PFSK-1 (cell line): Measurements from ENCODE around the gene CLBA1.

ENCODE experiments used
- FOXP2 ChIP-seq: optimal IDR thresholded peaks from 2 replicates; pipeline ENCODE3; 2011; ENCODE audit warnings: borderline replicate concordance, control low read depth, inconsistent platforms; ENCODE audit not compliant: insufficient read depth; ENCODE audit errors: extremely low read length, extremely low read depth
- POLR2AphosphoS5 ChIP-seq: IDR thresholded peaks from 2 replicates; pipeline ENCODE4 v1.6.1; 2012; ENCODE audit warnings: low read depth, mild to moderate bottlenecking, control low read depth, low read length, moderate library complexity
- SIN3A ChIP-seq: IDR thresholded peaks from 2 replicates; pipeline ENCODE4 v1.6.1; 2012; ENCODE audit warnings: mild to moderate bottlenecking, low read length, moderate library complexity, borderline replicate concordance; ENCODE audit not compliant: insufficient read depth
- TAF1 ChIP-seq: IDR thresholded peaks from 2 replicates; pipeline ENCODE4 v1.6.1; 2012; ENCODE audit warnings: low read length, control low read depth, borderline replicate concordance; ENCODE audit not compliant: insufficient read depth
- TF ChIP-seq, protein P1 (sequence below), 2 experiments: IDR thresholded peaks; 2 replicates each; pipeline versions ENCODE4 v1.6.1 to v1.8.0; 2011 to 2012; ENCODE audit warnings: low read depth in 2 of 2, low read length in 2 of 2, control low read depth in 1 of 2, inconsistent platforms in 1 of 2, mild to moderate bottlenecking in 1 of 2, moderate library complexity in 1 of 2; ENCODE audit not compliant: insufficient read depth in 1 of 2

The CLBA1 gene

DNA sequence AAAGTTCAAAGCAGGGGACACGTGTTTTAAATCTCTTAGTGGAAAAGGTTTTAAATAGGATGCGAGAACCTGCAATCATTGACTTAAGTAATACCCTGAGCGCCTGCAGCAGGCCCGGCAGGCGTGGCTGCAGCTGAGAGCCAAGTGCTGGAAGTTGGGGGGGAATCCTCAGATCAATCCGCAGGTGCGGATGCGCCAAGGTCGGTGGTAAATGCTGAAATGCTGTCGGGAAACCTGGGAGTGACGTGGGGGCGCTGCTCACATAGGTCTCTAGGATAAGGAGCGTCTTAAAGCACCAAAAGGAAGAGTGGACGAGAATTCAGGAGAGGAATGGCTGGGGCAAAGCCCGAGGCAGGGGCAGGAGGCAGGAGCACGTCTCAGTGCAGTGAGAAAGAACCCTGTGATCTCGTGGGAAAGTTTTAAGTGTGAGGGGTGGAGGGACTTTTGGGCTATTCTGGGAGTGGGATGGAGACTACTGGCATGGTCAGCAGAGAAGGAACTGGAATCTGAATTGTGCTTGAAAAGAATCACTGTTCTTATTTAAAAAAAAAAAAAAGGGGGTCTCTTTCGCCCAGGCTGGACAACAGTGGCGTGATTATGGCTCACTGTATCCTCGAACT, 36.2 kb downstream of the CLBA1 start:
- TF ChIP-seq FOXP2 (no peak), POLR2AphosphoS5 (no peak), SIN3A (no peak), TAF1 (no peak)
- TF ChIP-seq, protein P1, sequence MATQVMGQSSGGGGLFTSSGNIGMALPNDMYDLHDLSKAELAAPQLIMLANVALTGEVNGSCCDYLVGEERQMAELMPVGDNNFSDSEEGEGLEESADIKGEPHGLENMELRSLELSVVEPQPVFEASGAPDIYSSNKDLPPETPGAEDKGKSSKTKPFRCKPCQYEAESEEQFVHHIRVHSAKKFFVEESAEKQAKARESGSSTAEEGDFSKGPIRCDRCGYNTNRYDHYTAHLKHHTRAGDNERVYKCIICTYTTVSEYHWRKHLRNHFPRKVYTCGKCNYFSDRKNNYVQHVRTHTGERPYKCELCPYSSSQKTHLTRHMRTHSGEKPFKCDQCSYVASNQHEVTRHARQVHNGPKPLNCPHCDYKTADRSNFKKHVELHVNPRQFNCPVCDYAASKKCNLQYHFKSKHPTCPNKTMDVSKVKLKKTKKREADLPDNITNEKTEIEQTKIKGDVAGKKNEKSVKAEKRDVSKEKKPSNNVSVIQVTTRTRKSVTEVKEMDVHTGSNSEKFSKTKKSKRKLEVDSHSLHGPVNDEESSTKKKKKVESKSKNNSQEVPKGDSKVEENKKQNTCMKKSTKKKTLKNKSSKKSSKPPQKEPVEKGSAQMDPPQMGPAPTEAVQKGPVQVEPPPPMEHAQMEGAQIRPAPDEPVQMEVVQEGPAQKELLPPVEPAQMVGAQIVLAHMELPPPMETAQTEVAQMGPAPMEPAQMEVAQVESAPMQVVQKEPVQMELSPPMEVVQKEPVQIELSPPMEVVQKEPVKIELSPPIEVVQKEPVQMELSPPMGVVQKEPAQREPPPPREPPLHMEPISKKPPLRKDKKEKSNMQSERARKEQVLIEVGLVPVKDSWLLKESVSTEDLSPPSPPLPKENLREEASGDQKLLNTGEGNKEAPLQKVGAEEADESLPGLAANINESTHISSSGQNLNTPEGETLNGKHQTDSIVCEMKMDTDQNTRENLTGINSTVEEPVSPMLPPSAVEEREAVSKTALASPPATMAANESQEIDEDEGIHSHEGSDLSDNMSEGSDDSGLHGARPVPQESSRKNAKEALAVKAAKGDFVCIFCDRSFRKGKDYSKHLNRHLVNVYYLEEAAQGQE (IDR thresholded peaks at IDR 0.05; ENCODE audit: insufficient read depth in 1 of 2, low read depth in 2 of 2, low read length in 2 of 2), result no peak

DNA sequence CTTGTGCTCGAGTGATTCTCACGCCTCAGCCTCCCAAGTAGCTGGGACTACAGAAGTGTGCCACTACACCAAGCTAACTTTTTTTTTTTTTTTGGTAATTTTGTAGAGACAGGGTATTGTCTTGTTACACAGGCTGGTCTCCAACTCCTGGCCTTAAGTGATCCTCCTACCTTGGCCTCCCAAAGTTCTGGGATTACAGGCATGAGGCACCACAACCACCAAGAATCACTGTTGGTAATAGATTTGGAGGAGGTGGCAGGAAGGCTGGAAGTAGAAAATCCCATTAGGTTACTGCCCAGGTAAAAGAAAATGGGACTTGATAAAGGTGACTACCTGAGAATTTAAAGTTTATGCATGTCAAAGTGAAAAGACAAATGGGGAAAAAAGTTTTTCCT, 36.7 kb downstream of the CLBA1 start:
- TF ChIP-seq POLR2AphosphoS5 (no peak), TAF1 (no peak), SIN3A (no peak), FOXP2 (no peak)
- TF ChIP-seq, protein P1 (IDR thresholded peaks at IDR 0.05; ENCODE audit: insufficient read depth in 1 of 2, low read depth in 2 of 2, low read length in 2 of 2), result no peak

DNA sequence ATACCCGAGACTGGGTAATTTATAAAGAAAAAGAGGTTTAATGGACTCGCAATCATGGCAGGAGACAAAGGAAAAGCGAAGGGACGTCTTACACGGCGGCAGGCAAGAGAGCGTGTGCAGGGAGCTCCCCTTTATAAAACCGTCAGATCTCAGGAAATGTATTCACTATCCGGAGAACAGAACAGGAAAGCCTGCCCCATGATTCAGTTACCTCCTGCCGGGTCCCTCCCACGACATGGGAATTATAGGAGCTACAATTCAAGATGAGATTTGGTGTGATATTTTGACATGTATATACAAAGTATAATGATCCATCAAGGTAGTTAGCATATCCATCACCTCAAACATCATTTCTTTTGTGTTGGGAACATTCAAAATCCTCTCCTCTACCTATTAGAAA, 37.6 kb downstream of the CLBA1 start:
- TF ChIP-seq SIN3A (no peak), POLR2AphosphoS5 (no peak)

DNA sequence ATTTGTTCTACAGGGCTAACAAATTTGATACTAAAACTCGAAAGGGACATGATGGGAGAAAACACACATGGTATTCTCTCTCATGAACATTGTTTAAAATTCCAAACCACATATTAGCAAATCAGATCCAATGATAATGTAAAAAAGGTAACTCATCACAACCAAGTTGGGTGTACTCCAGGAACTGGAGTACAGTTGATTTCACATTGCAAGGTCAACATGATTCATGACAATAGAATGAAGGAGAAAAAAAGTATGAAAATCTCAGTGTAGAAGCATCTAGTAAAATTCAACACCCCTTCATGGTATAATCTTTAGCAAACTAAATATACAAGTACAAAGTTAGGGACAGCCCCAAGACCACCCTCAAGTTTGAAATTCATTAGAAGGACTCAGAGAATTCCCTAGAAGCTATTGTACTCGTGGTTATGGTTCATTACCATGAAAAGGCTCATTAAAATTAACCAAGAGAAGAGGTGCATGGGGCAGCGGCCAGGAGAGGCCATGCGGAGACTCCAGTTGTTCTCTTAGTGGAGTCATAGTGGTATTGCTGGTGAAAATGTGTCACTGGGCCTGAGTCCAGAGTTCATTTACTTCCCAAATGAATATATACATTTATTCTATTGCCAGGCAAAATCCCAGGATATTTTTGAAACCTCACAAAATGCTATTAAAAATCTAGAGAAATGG, 38.3 kb downstream of the CLBA1 start:
- TF ChIP-seq FOXP2 (no peak), TAF1 (no peak), SIN3A (no peak), POLR2AphosphoS5 (no peak)
- TF ChIP-seq, protein P1 (IDR thresholded peaks at IDR 0.05; ENCODE audit: insufficient read depth in 1 of 2, low read depth in 2 of 2, low read length in 2 of 2), result no peak

DNA sequence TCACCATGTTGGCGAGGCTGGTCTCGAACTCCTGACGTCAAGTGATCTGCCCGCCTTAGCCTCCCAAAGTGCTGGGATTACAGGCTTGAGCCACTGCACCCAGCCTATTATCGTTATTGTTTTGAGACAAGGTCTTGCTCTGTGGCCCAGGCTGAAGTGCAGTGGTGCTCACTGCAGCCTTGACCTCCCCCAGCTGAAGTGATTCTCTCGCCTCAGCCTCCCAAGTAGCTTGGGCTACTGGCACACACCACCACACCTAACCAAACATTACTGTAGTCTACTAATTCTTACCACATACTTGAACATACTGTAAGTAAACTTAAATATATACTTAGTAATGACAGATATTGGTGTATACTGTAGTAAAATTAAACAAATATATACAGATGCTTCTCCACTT, 39.8 kb downstream of the CLBA1 start:
- TF ChIP-seq POLR2AphosphoS5 (no peak), TAF1 (no peak), SIN3A (no peak), FOXP2 (no peak)
- TF ChIP-seq, protein P1 (IDR thresholded peaks at IDR 0.05; ENCODE audit: insufficient read depth in 1 of 2, low read depth in 2 of 2, low read length in 2 of 2), result no peak
